Stimulated activated CD8-positive, alpha-beta memory T cell treated with anti-CD3 and anti-CD28 coated beads, Interleukin-12 subunit alpha, Interleukin-12 subunit beta, amount 100 ng/mL, for 4 hours (primary cell): ENCODE data around the gene HDGFL2.
"Not testable (repeated sequence)": the region's sequence is repeated elsewhere in the genome, so short reads cannot be mapped to it uniquely, and the experiment has no call there.

Source experiments
- DNase-seq: peaks from one replicate; pipeline ENCODE4 v3.0.0-alpha.2; 2020; ENCODE audit warnings: low read depth

HDGFL2 gene

GRCh38 chr19:4536798-4537197, 64.7 kb downstream of the HDGFL2 start:
- DNase-seq = no peak

- DNase-seq = no peak
Observed at GRCh38 chr19:4537953-4538600, 66.0 kb downstream of the HDGFL2 start.

- no peak for DNase-seq
Observed at GRCh38 chr19:4538601-4538954, 66.5 kb downstream of the HDGFL2 start.

- DNase-seq = no peak
Observed at GRCh38 chr19:4539169-4539692, 67.1 kb downstream of the HDGFL2 start.

- DNase-seq = no peak
Observed at GRCh38 chr19:4539693-4540581, 67.8 kb downstream of the HDGFL2 start, which contains the start of gene LRG1. LRG1 (minus strand) TSS chr19:4540036; CDS start chr19:4540013, 23 bp downstream.

- DNase-seq = no peak
Observed at GRCh38 chr19:4541114-4541805, 69.2 kb downstream of the HDGFL2 start.

- not testable (repeated sequence) for DNase-seq
Observed at GRCh38 chr19:4541806-4542145, 69.7 kb downstream of the HDGFL2 start.

GRCh38 chr19:4542896-4543841, 71.1 kb downstream of the HDGFL2 start:
- no peak for DNase-seq

GRCh38 chr19:4543842-4544647, 71.9 kb downstream of the HDGFL2 start:
- no peak for DNase-seq

- no peak for DNase-seq
Observed at GRCh38 chr19:4547303-4548237, 75.5 kb downstream of the HDGFL2 start.

- DNase-seq = no peak
Observed at GRCh38 chr19:4548238-4548584, 76.1 kb downstream of the HDGFL2 start.

GRCh38 chr19:4550018-4550417, 77.9 kb downstream of the HDGFL2 start:
- no peak for DNase-seq

GRCh38 chr19:4550479-4551050, 78.5 kb downstream of the HDGFL2 start:
- no peak for DNase-seq
